GM23338 (cell line): ENCODE results near the gene USP6NL. TPM values are rescaled to one million over a fixed set of nuclear protein-coding genes. Genes with fewer than 3 reads are reported as not detected.

Source experiments
- ATAC-seq: fragments of 200-7000 bp; cut with Tn5 transposase; 3 replicates; pipeline ENCODE4 v1.9.1; 2020
- DNase-seq: peaks from one replicate; pipeline ENCODE4 v3.0.0-alpha.2; 2015; ENCODE audit warnings: low spot score
- H2AFZ ChIP-seq: fragments of 200-600 bp; sonication (generic); 2 replicates; pipeline ENCODE4 v1.8.0; 2016; ENCODE audit warnings: antibody characterized with exemption, mild to moderate bottlenecking, moderate library complexity
- H3F3A ChIP-seq: fragments of 200-600 bp; sonication (generic); replicated peaks from 2 replicates; pipeline ENCODE4 v1.8.0; 2017; ENCODE audit warnings: antibody characterized with exemption, mixed run types, low read depth
- H3K27ac ChIP-seq: fragments of 200-600 bp; sonication (generic); 2 replicates; pipeline ENCODE4 v1.6.1; 2016; ENCODE audit warnings: low read depth
- H3K27me3 ChIP-seq: fragments of 200-600 bp; sonication (generic); 2 replicates; pipeline ENCODE4 v1.8.0; 2016; ENCODE audit warnings: mild to moderate bottlenecking, mixed run types, moderate library complexity; ENCODE audit not compliant: insufficient read depth
- H3K36me3 ChIP-seq: fragments of 200-600 bp; sonication (generic); 2 replicates; pipeline ENCODE4 v1.8.0; 2016; ENCODE audit warnings: mild to moderate bottlenecking; ENCODE audit not compliant: insufficient read depth
- H3K4me1 ChIP-seq: fragments of 200-600 bp; sonication (generic); 2 replicates; pipeline ENCODE4 v1.8.0; 2016; ENCODE audit warnings: mild to moderate bottlenecking, moderate library complexity; ENCODE audit not compliant: insufficient read depth
- H3K4me2 ChIP-seq: fragments of 200-600 bp; sonication (generic); 2 replicates; pipeline ENCODE4 v1.7.1; 2017; ENCODE audit warnings: mixed run types
- H3K4me3 ChIP-seq: fragments of 200-600 bp; sonication (generic); 2 replicates; pipeline ENCODE4 v1.6.1; 2016; ENCODE audit warnings: mixed run types
- H3K79me2 ChIP-seq: fragments of 200-600 bp; sonication (generic); replicated peaks from 2 replicates; pipeline ENCODE4 v1.8.0; 2017; ENCODE audit warnings: mild to moderate bottlenecking; ENCODE audit not compliant: insufficient read depth
- H3K9me2 ChIP-seq: fragments of 200-600 bp; sonication (generic); 2 replicates; pipeline ENCODE4 v1.8.0; 2017; ENCODE audit not compliant: insufficient read depth
- H4K20me1 ChIP-seq: fragments of 200-600 bp; sonication (generic); replicated peaks from 2 replicates; pipeline ENCODE4 v1.8.0; 2017; ENCODE audit warnings: mild to moderate bottlenecking; ENCODE audit not compliant: insufficient read depth
- H3K27ac Mint-ChIP-seq: 2 replicates; pipeline ENCODE4 v1.8.0; 2020; ENCODE audit warnings: inconsistent platforms, mild to moderate bottlenecking, moderate library complexity, mixed read lengths
- H3K27me3 Mint-ChIP-seq: 3 replicates; pipeline ENCODE4 v1.8.0; 2022; ENCODE audit warnings: low read depth, mild to moderate bottlenecking, moderate library complexity, mixed read lengths, inconsistent platforms; ENCODE audit not compliant: insufficient read depth, poor library complexity
- H3K36me3 Mint-ChIP-seq: 3 replicates; pipeline ENCODE4 v1.8.0; 2021; ENCODE audit warnings: low read depth, mild to moderate bottlenecking, inconsistent platforms, moderate library complexity, mixed read lengths
- H3K4me1 Mint-ChIP-seq: 3 replicates; pipeline ENCODE4 v1.8.0; 2020; ENCODE audit warnings: mild to moderate bottlenecking, inconsistent platforms, mixed read lengths
- H3K4me3 Mint-ChIP-seq: 3 replicates; pipeline ENCODE4 v1.8.0; 2021; ENCODE audit warnings: moderate library complexity, mild to moderate bottlenecking, inconsistent platforms, mixed read lengths
- H3K9me3 Mint-ChIP-seq: 3 replicates; pipeline ENCODE4 v1.8.0; 2020; ENCODE audit warnings: moderate library complexity, mild to moderate bottlenecking, inconsistent platforms, mixed read lengths
- CREB1 ChIP-seq: fragments of 250-450 bp; sonication (Bioruptor Pico); IDR thresholded peaks from 2 replicates; pipeline ENCODE4 v1.5.0; 2020; ENCODE audit warnings: low read depth, mild to moderate bottlenecking, moderate library complexity
- CTCF ChIP-seq, 2 experiments: fragments of 200-600 bp in 1 of 2; sonication (generic) in 1 of 2; conservative IDR thresholded peaks; 2 replicates each; pipeline versions ENCODE4 v1.5.1 to v1.6.1; 2016 to 2017; ENCODE audit warnings: antibody characterized with exemption in 2 of 2, low read depth in 2 of 2, mild to moderate bottlenecking in 2 of 2, moderate library complexity in 1 of 2
- ETS1 ChIP-seq: IDR thresholded peaks from 2 replicates; pipeline ENCODE4 v1.6.1; 2016; ENCODE audit warnings: antibody characterized with exemption
- EZH2phosphoT487 ChIP-seq: fragments of 200-600 bp; sonication (generic); IDR thresholded peaks from one replicate; pipeline ENCODE4 v1.8.1; 2018; ENCODE audit warnings: antibody characterized with exemption; ENCODE audit not compliant: unreplicated experiment
- NANOG ChIP-seq: IDR thresholded peaks from 2 replicates; pipeline ENCODE4 v1.6.1; 2016; ENCODE audit warnings: antibody characterized with exemption, borderline replicate concordance
- POLR2AphosphoS5 ChIP-seq: IDR thresholded peaks from 2 replicates; pipeline ENCODE4 v1.6.1; 2016; ENCODE audit warnings: antibody characterized with exemption, low read depth
- REST ChIP-seq: IDR thresholded peaks from one replicate; pipeline ENCODE4 v1.6.1; 2018; ENCODE audit warnings: antibody characterized with exemption; ENCODE audit not compliant: unreplicated experiment
- STAT1 ChIP-seq: IDR thresholded peaks from one replicate; pipeline ENCODE4 v1.6.1; 2016; ENCODE audit warnings: antibody characterized with exemption; ENCODE audit not compliant: unreplicated experiment
- ZNF331 ChIP-seq: fragments of 250-450 bp; sonication (Bioruptor Pico); IDR thresholded peaks from 2 replicates; pipeline ENCODE4 v1.5.0; 2020; ENCODE audit warnings: low read depth, mild to moderate bottlenecking, moderate library complexity
- polyA plus RNA-seq: library from polyadenylated mRNA; unstranded; fragments of >200 nt; fragmentation: Nextera tagmentation; extraction: Ambion mirVana; gene quantifications from 2 replicates; pipeline ENCODE4 v1.2.1, GENCODE V29; 2016
- total RNA-seq: library from RNA; depleted of rRNA; stranded (reverse); fragments of >200 nt; shearing (Covaris generic); gene quantifications from 2 replicates; pipeline ENCODE4 v1.2.3, GENCODE V29; 2014

USP6NL gene
- total and polyA plus RNA-seq, 2 experiments from 2014 or later: 8.1 to 29.7 TPM

GRCh38 chr10:11415095-11415494, 196.4 kb downstream of the USP6NL start (continued):
- TF ChIP-seq ETS1: no peak
- no peak for TF ChIP-seq ZNF331 (CRISPR knock-in tag)
- TF ChIP-seq STAT1: no peak

GRCh38 chr10:11414314-11415038, 197.0 kb downstream of the USP6NL start:
- Mint-ChIP-seq H3K4me1 (peaks cover 7% of the 10 kb centered on the region; the same call in 2 of the 3 replicates), H3K36me3 (no peaks in the 10 kb centered on the region), H3K27me3 (no peaks in the 10 kb centered on the region), H3K4me3 (no peak overlapping the region), H3K27ac (no peak overlapping the region), H3K9me3 (peaks cover 5% of the 10 kb centered on the region; the same call in 2 of the 3 replicates)
- H3K4me3 ChIP-seq: no peak overlapping the region
- no peak overlapping the region for H3K4me2 ChIP-seq
- no peak overlapping the region for H3K27ac ChIP-seq
- H3K79me2 ChIP-seq: no peaks in the 10 kb centered on the region
- peak overlapping the region; percentile 32; the same call in 1 of the 2 replicates for H2AFZ ChIP-seq
- TF ChIP-seq CREB1 (CRISPR knock-in tag) (no peak), REST (no peak), ZNF331 (CRISPR knock-in tag) (no peak), POLR2AphosphoS5 (no peak), NANOG (no peak)
- H3F3A ChIP-seq: no peaks in the 10 kb centered on the region
- H3K9me2 ChIP-seq: no peaks in the 10 kb centered on the region
- no peaks in the 10 kb centered on the region for H3K36me3 ChIP-seq
- no peaks in the 10 kb centered on the region for H3K27me3 ChIP-seq
- ATAC-seq: no peak
- H3K4me1 ChIP-seq: peaks cover 11% of the 10 kb centered on the region
- no peaks in the 10 kb centered on the region for H4K20me1 ChIP-seq
- DNase-seq: no peak

- no peaks in the 10 kb centered on the region for H3K27me3 ChIP-seq
These were observed 199.4 kb downstream of the USP6NL start for GRCh38 chr10:11411926-11412545.

More at GRCh38 chr10:11411926-11412545, 199.4 kb downstream of the USP6NL start:
- no peaks in the 10 kb centered on the region for H4K20me1 ChIP-seq
- TF ChIP-seq EZH2phosphoT487 (no peak), CTCF (conservative IDR thresholded peaks at IDR 0.05; ENCODE audit: low read depth in 2 of 2) (peak; percentile 53 to 75)
- ATAC-seq (peak; percentile 79), DNase-seq (peak; percentile 60)
- Mint-ChIP-seq H3K27ac (no peak overlapping the region), H3K4me1 (peaks cover 10% of the 10 kb centered on the region; the same call in 2 of the 3 replicates), H3K36me3 (no peaks in the 10 kb centered on the region), H3K27me3 (no peaks in the 10 kb centered on the region), H3K4me3 (no peak overlapping the region), H3K9me3 (peaks cover 5% of the 10 kb centered on the region; the same call in 2 of the 3 replicates)
- no peak overlapping the region for H2AFZ ChIP-seq
- peaks cover 17% of the 10 kb centered on the region for H3K4me1 ChIP-seq
- H3K79me2 ChIP-seq: no peaks in the 10 kb centered on the region
- H3K4me3 ChIP-seq: no peak overlapping the region
- H3K9me2 ChIP-seq: no peaks in the 10 kb centered on the region
- H3K27ac ChIP-seq: no peak overlapping the region
- no peak overlapping the region for H3K4me2 ChIP-seq
- no peaks in the 10 kb centered on the region for H3F3A ChIP-seq
- no peaks in the 10 kb centered on the region for H3K36me3 ChIP-seq
